TTC549 (cell line): ENCODE results near the gene METTL6.
"Not testable (repeated sequence)": the region's sequence is repeated elsewhere in the genome, so short reads cannot be mapped to it uniquely, and the experiment has no call there.

ENCODE experiments used
- FAIRE-seq: peaks from 2 replicates; lab custom pipeline; 2012; peaks lifted over from hg19 to GRCh38; lab: Jason Lieb, UNC

Gene METTL6

GRCh38 chr3:15427182-15427880, at the start of gene METTL6, which contains the start of gene EAF1:
Gene METTL6, minus strand, starts transcription at chr3:15427544. Its CDS starts 1,033 bp downstream, at chr3:15426511.
Gene EAF1, plus strand, starts transcription at chr3:15427598. Its CDS starts 182 bp downstream, at chr3:15427780.
- FAIRE-seq: no peak

GRCh38 chr3:15476378-15476777, 49.0 kb upstream of the METTL6 start:
- no peak for FAIRE-seq

- no peak for FAIRE-seq
These were observed 47.8 kb upstream of the METTL6 start for GRCh38 chr3:15475161-15475560.

- FAIRE-seq: no peak
These were observed 44.5 kb upstream of the METTL6 start for GRCh38 chr3:15471861-15472260.

GRCh38 chr3:15470849-15471248, 43.5 kb upstream of the METTL6 start:
- FAIRE-seq: no peak

- no peak for FAIRE-seq
These were observed 42.9 kb upstream of the METTL6 start for GRCh38 chr3:15470261-15470660.

GRCh38 chr3:15467227-15468181, 40.2 kb upstream of the METTL6 start:
- FAIRE-seq: no peak

GRCh38 chr3:15465876-15466585, 38.7 kb upstream of the METTL6 start:
- no peak for FAIRE-seq

GRCh38 chr3:15462451-15462850, 35.1 kb upstream of the METTL6 start:
- FAIRE-seq: no peak

- no peak for FAIRE-seq
These were observed 33.7 kb upstream of the METTL6 start for GRCh38 chr3:15460891-15461531.

GRCh38 chr3:15458212-15458780, 31.0 kb upstream of the METTL6 start:
- FAIRE-seq: no peak

GRCh38 chr3:15456915-15457314, 29.6 kb upstream of the METTL6 start:
- FAIRE-seq: not testable (repeated sequence)

GRCh38 chr3:15456321-15456720, 29.0 kb upstream of the METTL6 start:
- no peak for FAIRE-seq

- no peak for FAIRE-seq
These were observed 28.4 kb upstream of the METTL6 start for GRCh38 chr3:15455756-15456155.

- FAIRE-seq: no peak
These were observed 27.6 kb upstream of the METTL6 start for GRCh38 chr3:15454965-15455364.

- no peak for FAIRE-seq
These were observed 26.8 kb upstream of the METTL6 start for GRCh38 chr3:15453991-15454625.

- FAIRE-seq: no peak
These were observed 26.2 kb upstream of the METTL6 start for GRCh38 chr3:15453501-15453900.

- FAIRE-seq: no peak
These were observed 25.6 kb upstream of the METTL6 start for GRCh38 chr3:15452961-15453360.

- no peak for FAIRE-seq
These were observed 24.8 kb upstream of the METTL6 start for GRCh38 chr3:15452156-15452555.

GRCh38 chr3:15451216-15452113, 24.1 kb upstream of the METTL6 start:
- FAIRE-seq: no peak
